Small intestine (tissue), 7 donors: ENCODE data around the gene VAV3. TPM values are rescaled to one million over a fixed set of nuclear protein-coding genes. Genes with fewer than 3 reads are reported as not detected.

Source experiments
- DNase-seq, 2 donors: peaks; one replicate each; pipeline versions ENCODE4 v3.0.0 to v3.0.0-alpha.2; 2013
- FAIRE-seq: peaks from 2 replicates; lab custom pipeline; 2012; peaks lifted over from hg19 to GRCh38; lab: Jason Lieb, UNC
- H3K27ac ChIP-seq, 3 donors: one replicate each; pipeline ENCODE4 v1.5.1; 2013; ENCODE audit warnings: low read length in 2 of 3, mild to moderate bottlenecking in 2 of 3, control low read depth in 1 of 3, inconsistent platforms in 1 of 3, low read depth in 1 of 3, moderate library complexity in 1 of 3
- H3K27me3 ChIP-seq, 3 donors: one replicate each; pipeline ENCODE4 v1.6.1; 2013; ENCODE audit warnings: low read length in 3 of 3, inconsistent platforms in 1 of 3; ENCODE audit not compliant: control insufficient read depth in 3 of 3, insufficient read depth in 3 of 3
- H3K36me3 ChIP-seq, 3 donors: one replicate each; pipeline ENCODE4 v1.6.1; 2013; ENCODE audit warnings: low read length in 3 of 3, inconsistent platforms in 1 of 3, low read depth in 1 of 3, mild to moderate bottlenecking in 1 of 3, moderate library complexity in 1 of 3; ENCODE audit not compliant: control insufficient read depth in 3 of 3, insufficient read depth in 2 of 3
- H3K4me1 ChIP-seq, 3 donors: one replicate each; pipeline ENCODE4 v1.6.1; 2013; ENCODE audit warnings: low read length in 2 of 3, inconsistent platforms in 1 of 3, low read depth in 1 of 3, mild to moderate bottlenecking in 1 of 3, moderate library complexity in 1 of 3; ENCODE audit not compliant: control insufficient read depth in 3 of 3, insufficient read depth in 2 of 3
- H3K4me3 ChIP-seq, 3 donors: one replicate each; pipeline ENCODE4 v1.5.1; 2013; ENCODE audit warnings: low read length in 3 of 3, control low read depth in 1 of 3, inconsistent platforms in 1 of 3, low read depth in 1 of 3, mild to moderate bottlenecking in 1 of 3, moderate library complexity in 1 of 3
- H3K9me3 ChIP-seq, 2 donors: one replicate each; pipeline ENCODE4 v1.6.1; 2013; ENCODE audit warnings: low read depth in 1 of 2, low read length in 1 of 2; ENCODE audit not compliant: control insufficient read depth in 2 of 2, insufficient read depth in 1 of 2
- WGBS, 3 donors: extraction: QIAGEN DNeasy Blood & Tissue Kit; methylation state at CpG; one replicate each; pipeline ENCODE4 v1.1.7; 2013; 5-methylcytosine and 5-hydroxymethylcytosine counted together
- polyA plus RNA-seq, 4 donors: library from polyadenylated mRNA; stranded (reverse) in 3 of 4; unstranded in 1 of 4; fragments of 200-250 nt in 3 of 4; fragments of 120-200 nt in 1 of 4; gene quantifications; one replicate each; pipeline versions ENCODE4 v1.2.1 to v1.2.3, GENCODE V29; 2013
- donor health status: healthy with polysubstance abuse.
- donor health status: control.
- donor health status: control.
- donor health status: Bipolar disorder and iron deficiency.
- donor health status: healthy.

VAV3 gene
- polyA plus RNA-seq, 4 donors, result 5.4 to 50.2 (median 11.2) TPM

DNA sequence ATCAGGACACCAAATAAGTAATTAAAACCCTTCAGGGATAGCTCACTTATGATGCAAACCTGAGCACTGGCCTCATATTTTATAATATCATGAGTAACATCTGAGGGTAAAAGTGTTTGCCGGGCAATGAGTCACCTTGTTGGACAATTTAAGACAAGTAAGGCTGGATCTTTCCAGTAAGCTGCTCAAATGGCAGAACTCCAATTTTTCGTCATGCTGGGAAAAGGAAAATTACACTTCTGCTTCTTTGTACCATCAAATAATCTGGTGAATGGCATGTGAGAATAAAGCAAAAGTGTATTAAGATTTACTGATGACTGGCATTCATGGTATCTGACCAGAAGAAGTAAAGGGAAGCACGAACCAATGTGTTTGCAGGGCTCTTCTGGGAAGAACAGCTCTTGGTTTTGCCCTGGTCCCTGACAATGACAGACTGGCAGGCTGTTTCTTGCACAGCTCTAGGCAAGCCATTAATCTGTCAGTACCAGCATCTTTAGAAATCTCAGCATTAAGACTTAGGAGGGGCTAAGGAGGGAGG is 392.2 kb downstream of the VAV3 start:
- H3K27me3 ChIP-seq, result no peaks in the 10 kb centered on the region
- peaks cover 0 to 7% of the 10 kb centered on the region in 2 donors for H3K9me3 ChIP-seq
- no peak overlapping the region for H3K4me3 ChIP-seq
- WGBS, 3 donors, result 66 to 77% (median 72%) methylated on average over 3 of the region's 3 CpGs
- FAIRE-seq (no peak), DNase-seq (no peak)
- H3K27ac ChIP-seq, result no peak overlapping the region
- peaks cover 0 to 11% (median 2%) of the 10 kb centered on the region in 3 donors for H3K36me3 ChIP-seq
- no peaks in the 10 kb centered on the region for H3K4me1 ChIP-seq

DNA sequence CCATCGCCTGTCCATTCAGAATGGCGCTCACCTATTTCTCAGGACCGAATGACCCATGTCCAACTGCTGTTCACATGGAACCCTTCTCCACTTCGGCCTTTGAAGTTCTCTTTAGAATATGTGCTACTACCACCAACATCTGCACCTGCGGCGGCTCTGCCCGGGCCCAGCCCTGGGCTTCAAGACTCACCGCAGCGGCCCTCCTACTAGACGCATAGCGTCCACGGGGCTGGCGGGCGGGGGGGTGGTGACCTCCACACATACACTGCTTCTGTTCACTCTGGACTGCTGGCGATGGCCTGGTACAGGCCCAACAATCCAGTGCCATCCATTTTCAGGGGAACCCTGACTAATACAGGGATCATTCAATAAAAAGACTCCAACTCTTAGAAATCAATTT is 394.2 kb downstream of the VAV3 start:
- Histone ChIP-seq H3K9me3 (peaks cover 0 to 7% of the 10 kb centered on the region in 2 donors), H3K4me1 (no peaks in the 10 kb centered on the region), H3K36me3 (peaks cover 0 to 11% (median 2%) of the 10 kb centered on the region in 3 donors), H3K27ac (no peak overlapping the region), H3K27me3 (no peaks in the 10 kb centered on the region), H3K4me3 (no peak overlapping the region)
- DNase-seq, result no peak
- no peak for FAIRE-seq
- WGBS, 3 donors, result 97 to 99% (median 98%) methylated on average over 15 of the region's 15 CpGs

DNA sequence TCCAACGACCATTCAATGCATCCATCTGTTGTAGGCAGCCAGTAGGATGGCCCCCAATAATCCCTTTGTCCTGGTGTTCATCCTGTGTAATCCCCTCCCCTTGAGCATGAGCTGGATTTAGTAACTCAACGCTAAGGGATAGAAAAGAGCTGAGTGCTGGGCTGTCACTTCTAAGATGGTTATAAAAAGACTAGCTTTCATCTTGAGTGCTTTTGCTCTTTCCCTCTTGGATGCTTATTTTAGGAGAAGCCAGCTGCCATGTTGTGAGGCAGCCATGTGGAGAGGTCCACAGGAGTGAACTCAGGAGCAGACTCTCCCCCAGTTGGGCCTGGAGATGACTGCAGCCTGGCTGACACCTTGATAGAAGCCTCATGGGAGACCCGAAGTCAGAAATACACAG is 401.5 kb downstream of the VAV3 start:
- WGBS, 3 donors, result 70 to 78% (median 73%) methylated on average over 3 of the region's 3 CpGs
- H3K36me3 ChIP-seq, result no peaks in the 10 kb centered on the region
- H3K9me3 ChIP-seq, result no peaks in the 10 kb centered on the region
- H3K4me3 ChIP-seq, result no peak overlapping the region
- DNase-seq, result no peak
- FAIRE-seq, result no peak
- no peak overlapping the region for H3K27ac ChIP-seq
- H3K4me1 ChIP-seq, result no peaks in the 10 kb centered on the region
- no peaks in the 10 kb centered on the region for H3K27me3 ChIP-seq

DNA sequence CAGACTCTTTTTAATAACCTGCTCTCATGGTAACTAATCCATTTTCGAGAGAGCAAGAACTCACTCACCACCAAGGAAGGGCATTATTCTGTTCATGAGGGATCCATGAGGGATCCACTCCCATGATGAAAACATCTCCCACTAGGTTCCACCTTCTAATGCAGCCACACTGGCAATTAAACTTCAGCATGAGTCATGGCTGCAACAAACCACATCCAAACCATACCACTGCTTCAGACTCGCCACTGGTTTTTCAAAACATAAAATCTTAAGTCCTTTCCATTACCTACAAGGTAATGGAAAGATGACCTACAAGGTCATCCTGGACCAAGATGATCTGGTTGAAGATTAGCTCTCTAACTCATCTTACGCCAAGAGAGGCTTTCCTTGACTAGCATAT is 405.1 kb downstream of the VAV3 start:
- DNase-seq (no peak), FAIRE-seq (no peak)
- H3K27me3 ChIP-seq, result no peaks in the 10 kb centered on the region
- H3K9me3 ChIP-seq, result no peaks in the 10 kb centered on the region
- 80 to 92% (median 88%) methylated on average over 3 of the region's 3 CpGs for WGBS, 3 donors
- H3K4me3 ChIP-seq, result no peak overlapping the region
- H3K27ac ChIP-seq, result no peak overlapping the region
- H3K4me1 ChIP-seq, result no peaks in the 10 kb centered on the region
- H3K36me3 ChIP-seq, result no peaks in the 10 kb centered on the region

DNA sequence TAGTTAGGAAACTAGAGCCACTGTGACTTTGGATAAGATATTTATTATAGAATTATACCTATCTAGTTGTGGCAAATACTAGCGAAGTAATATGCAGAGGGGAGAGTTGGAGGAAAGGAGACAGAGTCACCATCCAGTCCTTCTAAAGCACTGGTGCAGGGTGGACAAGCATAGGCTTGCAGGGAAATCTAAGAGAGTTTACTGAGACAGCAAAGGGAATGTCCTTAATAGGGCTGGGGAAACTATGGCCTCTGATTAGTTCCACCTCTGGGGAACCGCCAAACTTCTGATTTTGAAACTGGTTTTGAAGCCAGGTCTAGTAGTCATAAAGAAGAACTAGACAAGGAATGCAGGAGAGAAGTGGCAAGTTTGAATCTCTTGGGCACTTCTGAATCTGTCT is 407.9 kb downstream of the VAV3 start:
- WGBS, 3 donors, result 82 to 86% (median 84%) methylated on average over 2 of the region's 2 CpGs
- Histone ChIP-seq H3K9me3 (no peaks in the 10 kb centered on the region), H3K27me3 (no peaks in the 10 kb centered on the region), H3K4me1 (no peaks in the 10 kb centered on the region), H3K36me3 (no peaks in the 10 kb centered on the region), H3K4me3 (no peak overlapping the region), H3K27ac (no peak overlapping the region)
- no peak for DNase-seq
- no peak for FAIRE-seq

DNA sequence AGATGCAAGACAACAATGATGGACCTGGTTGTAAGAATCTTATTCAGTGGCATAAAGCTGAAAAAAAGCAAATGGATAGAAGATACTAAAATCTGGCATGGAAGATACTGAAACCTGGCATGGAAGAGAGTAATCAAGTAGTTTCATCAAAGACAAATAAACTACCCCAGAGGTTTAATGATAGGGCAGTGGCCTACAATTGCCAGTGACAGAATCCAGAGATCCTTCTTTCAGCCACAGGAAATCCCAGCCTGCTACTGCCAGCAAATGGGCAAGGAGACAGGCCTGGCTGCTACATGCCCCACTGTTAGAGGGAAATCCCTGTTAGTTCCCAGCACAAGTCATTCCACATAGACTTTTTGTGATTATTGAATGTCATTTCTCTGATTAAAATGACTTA is 409.4 kb downstream of the VAV3 start:
- H3K9me3 ChIP-seq, result no peaks in the 10 kb centered on the region
- DNase-seq, result no peak
- no peak overlapping the region for H3K4me3 ChIP-seq
- H3K36me3 ChIP-seq, result no peaks in the 10 kb centered on the region
- no peaks in the 10 kb centered on the region for H3K4me1 ChIP-seq
- H3K27me3 ChIP-seq, result no peaks in the 10 kb centered on the region
- no peak overlapping the region for H3K27ac ChIP-seq
- FAIRE-seq, result no peak

DNA sequence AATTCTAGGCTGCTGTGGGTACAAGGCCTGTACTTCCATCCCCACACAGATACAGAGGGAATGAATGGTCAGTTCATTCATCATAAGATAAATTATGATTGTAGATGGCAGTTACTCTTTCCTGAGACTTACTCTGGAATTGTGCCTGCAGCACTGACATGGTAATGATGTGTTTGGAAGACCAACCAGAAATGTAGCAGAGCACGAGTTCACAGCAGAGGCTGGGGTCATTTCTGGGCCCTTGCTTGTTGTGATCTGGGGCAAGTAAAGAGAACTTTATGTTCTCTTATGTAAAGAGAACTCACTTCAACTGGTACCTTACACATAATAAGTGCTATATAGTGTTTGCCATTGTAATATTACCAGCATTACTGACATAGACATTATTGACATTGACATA is 412.2 kb downstream of the VAV3 start:
- Histone ChIP-seq H3K4me1 (no peaks in the 10 kb centered on the region), H3K36me3 (no peaks in the 10 kb centered on the region), H3K4me3 (no peak overlapping the region), H3K9me3 (no peaks in the 10 kb centered on the region), H3K27ac (no peak overlapping the region), H3K27me3 (no peaks in the 10 kb centered on the region)
- no peak for FAIRE-seq
- 73 to 85% (median 74%) methylated on average over 1 of the region's 1 CpG for WGBS, 3 donors
- DNase-seq, result no peak

DNA sequence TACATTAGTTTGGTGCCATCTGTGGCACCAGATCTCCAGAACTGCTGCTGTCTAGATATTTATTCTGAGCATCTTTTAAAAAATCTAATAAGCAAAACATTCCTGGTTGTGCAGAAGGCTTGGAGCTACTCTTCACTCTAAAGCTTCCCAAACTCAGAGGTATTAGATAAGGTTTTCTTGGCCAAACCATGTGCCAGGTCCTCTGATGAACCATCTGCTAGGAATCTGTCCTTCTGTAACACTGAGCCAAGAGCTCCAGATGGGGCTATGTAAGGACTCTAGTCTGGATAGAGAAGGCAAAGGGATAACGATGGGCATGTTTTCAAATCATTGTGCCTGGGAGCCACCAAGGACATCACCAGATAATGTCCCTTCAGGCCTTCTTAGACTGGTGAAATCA is 413.5 kb downstream of the VAV3 start:
- DNase-seq (no peak), FAIRE-seq (no peak)
- Histone ChIP-seq H3K9me3 (no peaks in the 10 kb centered on the region), H3K4me3 (no peak overlapping the region), H3K4me1 (no peaks in the 10 kb centered on the region), H3K27me3 (no peaks in the 10 kb centered on the region), H3K27ac (no peak overlapping the region), H3K36me3 (no peaks in the 10 kb centered on the region)
- WGBS, 3 donors, result 79 to 91% (median 88%) methylated on average over 1 of the region's 1 CpG

DNA sequence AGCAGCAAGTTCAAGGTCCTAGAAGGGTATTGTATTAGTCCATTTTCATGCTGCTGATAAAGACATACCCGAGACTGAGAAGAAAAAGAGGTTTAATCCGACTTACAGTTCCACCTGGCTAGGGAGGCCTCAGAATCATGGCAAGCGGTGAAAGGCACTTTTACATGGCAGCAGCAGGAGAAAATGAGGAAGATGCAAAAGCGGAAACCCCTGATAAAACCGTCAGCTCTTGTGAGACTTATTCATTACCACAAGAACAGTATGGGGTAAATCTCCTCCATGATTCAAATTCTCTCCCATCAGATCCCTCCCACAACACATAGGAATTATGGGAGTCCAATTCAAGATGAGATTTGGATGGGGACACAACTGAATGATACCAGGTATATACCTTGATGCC is 414.6 kb downstream of the VAV3 start:
- Histone ChIP-seq H3K4me3 (no peak overlapping the region), H3K4me1 (no peaks in the 10 kb centered on the region), H3K27ac (no peak overlapping the region), H3K27me3 (no peaks in the 10 kb centered on the region), H3K9me3 (no peaks in the 10 kb centered on the region), H3K36me3 (no peaks in the 10 kb centered on the region)
- 87 to 90% (median 90%) methylated on average over 5 of the region's 5 CpGs for WGBS, 3 donors
- FAIRE-seq, result no peak
- no peak for DNase-seq
